Ascending aorta (tissue), 2 donors: ENCODE measurements around the gene CR1. TPM values are rescaled to one million over a fixed set of nuclear protein-coding genes. Genes with fewer than 3 reads are reported as not detected.
"Not testable (repeated sequence)": the region's sequence is repeated elsewhere in the genome, so short reads cannot be mapped to it uniquely, and the experiment has no call there.

Experiments used
- DNase-seq, 2 donors: peaks; one replicate each; pipeline ENCODE4 v3.0.0-alpha.2; 2019; ENCODE audit warnings: low spot score in 2 of 2
- H3K27ac ChIP-seq, 2 donors: fragments of 200-600 bp; sonication (generic); one replicate each; pipeline ENCODE4 v1.5.1; 2016 to 2017; ENCODE audit warnings: mild to moderate bottlenecking in 1 of 2
- H3K27me3 ChIP-seq: fragments of 200-600 bp; sonication (generic); one replicate; pipeline ENCODE4 v1.5.1; 2017
- H3K36me3 ChIP-seq, 2 donors: fragments of 200-600 bp; sonication (generic); one replicate each; pipeline ENCODE4 v1.5.1; 2016
- H3K4me1 ChIP-seq, 2 donors: fragments of 200-600 bp; sonication (generic); one replicate each; pipeline ENCODE4 v1.5.1; 2016 to 2017; ENCODE audit warnings: mild to moderate bottlenecking in 1 of 2
- H3K4me3 ChIP-seq, 2 donors: fragments of 200-600 bp; sonication (generic); one replicate each; pipeline ENCODE4 v1.5.1; 2016 to 2017; ENCODE audit warnings: mild to moderate bottlenecking in 1 of 2
- H3K9me3 ChIP-seq, 2 donors: fragments of 200-600 bp; sonication (generic); one replicate each; pipeline ENCODE4 v1.5.1; 2016
- CTCF ChIP-seq, 3 experiments: fragments of 200-600 bp in 2 of 3; fragments of 450-650 bp in 1 of 3; sonication (generic) in 2 of 3; IDR thresholded peaks; one replicate each; pipeline ENCODE4 v1.5.1; 2016 to 2019; ENCODE audit warnings: antibody characterized with exemption in 3 of 3, mild to moderate bottlenecking in 1 of 3, moderate library complexity in 1 of 3
- intact Hi-C: fragments of 100-400 bp; cut with DNase I; formaldehyde crosslinking; loops from one replicate; pipeline ENCODE4 v1.15.1; 2023
- total RNA-seq: library from RNA; depleted of rRNA; stranded (reverse); fragments of >200 nt; gene quantifications from one replicate; pipeline ENCODE4 v1.1.0, GENCODE V29; 2016

Gene CR1
- total RNA-seq, 1 donor from 2014 or later = 8.4 TPM

GRCh38 chr1:207626972-207627337 is 131.0 kb downstream of the CR1 start:
- Histone ChIP-seq H3K4me3 (no peak overlapping the region), H3K27me3 (no peaks in the 10 kb centered on the region), H3K36me3 (no peaks in the 10 kb centered on the region), H3K4me1 (no peaks in the 10 kb centered on the region), H3K27ac (no peak overlapping the region), H3K9me3 (no peaks in the 10 kb centered on the region)
- intact Hi-C loops = no loop called here
- DNase-seq = no peak
- TF ChIP-seq CTCF (IDR thresholded peaks at IDR 0.05) = no peak

GRCh38 chr1:207627496-207627895 is 131.5 kb downstream of the CR1 start:
- Histone ChIP-seq H3K9me3 (no peaks in the 10 kb centered on the region), H3K4me1 (no peaks in the 10 kb centered on the region), H3K27me3 (no peaks in the 10 kb centered on the region), H3K36me3 (no peaks in the 10 kb centered on the region), H3K4me3 (no peak overlapping the region), H3K27ac (no peak overlapping the region)
- DNase-seq = no peak
- intact Hi-C loops = no loop called here
- no peak for TF ChIP-seq CTCF (IDR thresholded peaks at IDR 0.05)

- DNase-seq = no peak
- Histone ChIP-seq H3K36me3 (no peaks in the 10 kb centered on the region), H3K27me3 (no peaks in the 10 kb centered on the region), H3K4me3 (no peak overlapping the region), H3K4me1 (no peaks in the 10 kb centered on the region), H3K27ac (no peak overlapping the region), H3K9me3 (no peaks in the 10 kb centered on the region)
- TF ChIP-seq CTCF (IDR thresholded peaks at IDR 0.05) = no peak
- intact Hi-C loops = no loop called here
These were observed 132.8 kb downstream of the CR1 start for GRCh38 chr1:207628776-207629175.

GRCh38 chr1:207631137-207631536 is 135.2 kb downstream of the CR1 start:
- TF ChIP-seq CTCF (IDR thresholded peaks at IDR 0.05) = no peak

GRCh38 chr1:207633226-207633625 is 137.3 kb downstream of the CR1 start:
- no peak for DNase-seq
- H3K4me1 ChIP-seq = no peaks in the 10 kb centered on the region
- no peaks in the 10 kb centered on the region for H3K9me3 ChIP-seq
- H3K27ac ChIP-seq = no peak overlapping the region
- H3K27me3 ChIP-seq = no peaks in the 10 kb centered on the region
- H3K36me3 ChIP-seq = no peaks in the 10 kb centered on the region
- intact Hi-C loops = no loop called here
- no peak for TF ChIP-seq CTCF (IDR thresholded peaks at IDR 0.05)
- H3K4me3 ChIP-seq = no peak overlapping the region

More at GRCh38 chr1:207631137-207631536, 135.2 kb downstream of the CR1 start:
- Histone ChIP-seq H3K4me1 (no peaks in the 10 kb centered on the region), H3K9me3 (no peaks in the 10 kb centered on the region), H3K27ac (no peak overlapping the region), H3K36me3 (no peaks in the 10 kb centered on the region), H3K4me3 (no peak overlapping the region), H3K27me3 (no peaks in the 10 kb centered on the region)
- no peak for DNase-seq
- intact Hi-C loops = no loop called here

- H3K27me3 ChIP-seq, H3K9me3 ChIP-seq, H3K27ac ChIP-seq, DNase-seq, H3K4me1 ChIP-seq, H3K4me3 ChIP-seq, H3K36me3 ChIP-seq, intact Hi-C loops: not testable (repeated sequence)
These were observed 137.8 kb downstream of the CR1 start for GRCh38 chr1:207633699-207634289.

GRCh38 chr1:207634293-207634692 is 138.3 kb downstream of the CR1 start:
- H3K4me3 ChIP-seq, intact Hi-C loops, H3K4me1 ChIP-seq, H3K36me3 ChIP-seq, DNase-seq, H3K27ac ChIP-seq, H3K9me3 ChIP-seq, H3K27me3 ChIP-seq: not testable (repeated sequence)

GRCh38 chr1:207635569-207636186 is 139.7 kb downstream of the CR1 start:
- H3K9me3 ChIP-seq, H3K4me3 ChIP-seq, DNase-seq, H3K36me3 ChIP-seq, intact Hi-C loops, H3K4me1 ChIP-seq, H3K27me3 ChIP-seq, H3K27ac ChIP-seq: not testable (repeated sequence)

- H3K27ac ChIP-seq, H3K36me3 ChIP-seq, H3K4me1 ChIP-seq, H3K9me3 ChIP-seq, DNase-seq, H3K27me3 ChIP-seq, H3K4me3 ChIP-seq, intact Hi-C loops: not testable (repeated sequence)
These were observed 142.7 kb downstream of the CR1 start for GRCh38 chr1:207638487-207639145.
